H1 (cell line): ENCODE data around the gene XCL1.

Experiments
- ATF2 ChIP-seq: IDR thresholded peaks from 2 replicates; pipeline ENCODE4 v1.6.1; 2012; ENCODE audit warnings: low read length, inconsistent platforms
- CEBPB ChIP-seq: IDR thresholded peaks from 2 replicates; pipeline ENCODE4 v1.6.1; 2012; ENCODE audit warnings: low read depth, low read length
- CTCF ChIP-seq, 3 experiments: IDR thresholded peaks; 1 replicate in 2 of 3; 2 replicates in 1 of 3; pipeline versions ENCODE4 v1.5.1 to v1.6.1; 2011; ENCODE audit warnings: low read length in 3 of 3, mild to moderate bottlenecking in 3 of 3, inconsistent platforms in 2 of 3, low read depth in 1 of 3, moderate library complexity in 1 of 3; ENCODE audit not compliant: insufficient read depth in 1 of 3; ENCODE audit errors: control extremely low read depth in 1 of 3
- EZH2 ChIP-seq: fragments of 200-600 bp; sonication (generic); IDR thresholded peaks from 2 replicates; pipeline ENCODE4 v1.7.1; 2012; ENCODE audit warnings: low read depth, mild to moderate bottlenecking, moderate library complexity, low read length, inconsistent platforms; ENCODE audit not compliant: severe bottlenecking
- GABPA ChIP-seq: IDR thresholded peaks from 2 replicates; pipeline ENCODE4 v1.6.1; 2011; ENCODE audit warnings: mild to moderate bottlenecking, low read length, moderate library complexity, borderline replicate concordance; ENCODE audit not compliant: insufficient read depth
- GTF2F1 ChIP-seq: IDR thresholded peaks from 2 replicates; pipeline ENCODE4 v1.6.1; 2012; ENCODE audit warnings: low read depth, low read length, improper control_type of control experiment, borderline replicate concordance
- KDM1A ChIP-seq: fragments of 200-600, 300-600 bp; sonication (generic); IDR thresholded peaks from 2 replicates; pipeline ENCODE4 v1.7.1; 2016; ENCODE audit warnings: mild to moderate bottlenecking, low read length, borderline replicate concordance
- KDM5A ChIP-seq: fragments of 200-600 bp; IDR thresholded peaks from 2 replicates; pipeline ENCODE4 v1.7.1; 2012; ENCODE audit warnings: mild to moderate bottlenecking, low read length, inconsistent platforms, mixed read lengths
- NRF1 ChIP-seq: IDR thresholded peaks from 2 replicates; pipeline ENCODE4 v1.6.1; 2011; ENCODE audit warnings: mild to moderate bottlenecking, low read depth, low read length, improper control_type of control experiment
- POLR2AphosphoS5 ChIP-seq: IDR thresholded peaks from 2 replicates; pipeline ENCODE4 v1.6.1; 2011; ENCODE audit warnings: low read depth, low read length
- YY1 ChIP-seq: IDR thresholded peaks from 2 replicates; pipeline ENCODE4 v1.6.1; 2011; ENCODE audit warnings: low read depth, mild to moderate bottlenecking, low read length

- no peak for TF ChIP-seq YY1
- TF ChIP-seq CTCF (IDR thresholded peaks at IDR 0.05; ENCODE audit: control extremely low read depth in 1 of 3, insufficient read depth in 1 of 3, low read depth in 1 of 3, low read length in 3 of 3): no peak
- TF ChIP-seq KDM5A: no peak
- no peak for TF ChIP-seq GTF2F1
- TF ChIP-seq ATF2: no peak
- no peak for TF ChIP-seq POLR2AphosphoS5
- no peak for TF ChIP-seq EZH2
- TF ChIP-seq NRF1: no peak
- no peak for TF ChIP-seq KDM1A
- TF ChIP-seq CEBPB: no peak
- no peak for TF ChIP-seq GABPA
Measured at GRCh38 chr1:168529518-168529917, 46.9 kb upstream of the XCL1 start.
